ENCODE measurements around the gene CCNC.
"Not testable (repeated sequence)": the region's sequence is repeated elsewhere in the genome, so short reads cannot be mapped to it uniquely, and the experiment has no call there.

CCNC gene

GRCh38 chr6:99602520-99603420 is 34.3 kb upstream of the CCNC start:
- DNase-seq (ENCODE audit: low spot score), result no peak

DNA sequence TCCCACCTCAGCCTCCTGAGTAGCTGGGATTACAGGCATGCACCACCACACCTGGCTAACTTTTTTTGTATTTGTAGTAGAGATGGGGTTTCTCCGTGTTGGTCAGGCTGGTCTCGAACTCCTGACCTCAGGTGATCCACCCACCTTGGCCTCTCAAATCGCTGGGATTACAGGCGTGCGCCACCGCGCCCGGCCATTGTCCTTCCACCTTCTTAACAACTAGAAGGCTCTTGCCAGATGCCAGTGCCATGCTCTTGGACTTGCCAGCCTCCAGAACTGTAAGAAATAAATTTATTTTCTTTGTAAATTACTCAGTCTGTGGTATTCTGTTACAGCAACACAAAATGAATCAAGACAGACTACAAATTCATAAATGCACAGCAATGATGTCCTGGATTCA is 26.2 kb upstream of the CCNC start:
- not testable (repeated sequence) for DNase-seq (ENCODE audit: low spot score)

- DNase-seq (ENCODE audit: low spot score), result no peak
Measured at GRCh38 chr6:99592900-99593299, 24.4 kb upstream of the CCNC start.

- no peak for DNase-seq (ENCODE audit: low spot score)
Measured at GRCh38 chr6:99591673-99592364, 23.4 kb upstream of the CCNC start.

DNA sequence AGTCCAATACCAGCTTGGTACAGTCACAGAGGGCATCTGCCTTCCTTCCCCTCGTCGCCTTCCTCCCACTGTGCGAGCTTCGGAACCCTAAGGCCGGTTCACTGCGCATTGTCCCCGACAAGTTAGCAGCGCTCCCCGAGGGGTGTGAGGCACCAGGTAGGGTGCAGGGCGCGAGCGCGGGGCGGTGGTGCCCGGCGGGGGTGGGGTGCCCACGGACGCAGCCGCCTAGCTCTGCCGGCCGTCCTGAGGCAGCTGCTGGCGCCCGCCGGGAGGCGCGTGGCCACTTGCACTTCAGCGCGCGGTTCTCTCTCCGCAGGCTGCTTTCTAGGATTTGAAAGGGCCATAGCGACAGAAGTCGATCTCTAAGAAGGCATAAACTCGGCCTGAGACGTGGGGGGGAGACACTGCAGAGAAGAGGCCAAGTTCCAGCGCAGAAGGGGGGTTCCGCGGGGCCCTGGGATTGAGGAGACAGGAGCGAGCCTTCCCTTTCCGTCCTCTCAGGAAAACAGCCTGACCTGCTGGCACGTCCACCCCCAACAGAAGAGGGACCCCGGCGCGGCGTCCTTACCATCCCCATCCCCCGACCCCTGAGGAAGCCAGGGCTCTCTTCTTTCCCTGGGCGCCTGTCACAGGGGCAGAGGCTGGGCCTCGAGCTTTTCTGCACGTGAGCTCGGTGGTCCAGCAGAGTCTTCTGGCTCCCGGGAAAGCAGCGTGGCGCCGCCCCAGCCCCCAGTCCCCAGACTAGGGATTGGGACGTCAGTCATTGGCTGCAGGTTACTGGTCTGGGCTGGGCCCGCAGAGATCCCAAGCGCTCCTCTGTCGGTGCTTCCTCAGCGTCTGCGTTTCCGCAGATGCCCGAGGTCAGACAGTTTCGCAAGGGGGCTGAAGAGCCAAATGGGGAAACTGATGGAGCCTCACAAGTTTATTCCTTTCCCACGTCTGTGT is 22.5 kb upstream of the CCNC start:
- no peak for DNase-seq (ENCODE audit: low spot score)

- no peak for DNase-seq (ENCODE audit: low spot score)
Measured at GRCh38 chr6:99589907-99590493, 21.5 kb upstream of the CCNC start.

- no peak for DNase-seq (ENCODE audit: low spot score)
Measured at GRCh38 chr6:99589290-99589672, 20.8 kb upstream of the CCNC start.

- peak; percentile 52 for DNase-seq (ENCODE audit: low spot score)
Measured at GRCh38 chr6:99588618-99589289, 20.3 kb upstream of the CCNC start.

GRCh38 chr6:99587792-99588191 is 19.3 kb upstream of the CCNC start:
- DNase-seq (ENCODE audit: low spot score), result no peak

- no peak for DNase-seq (ENCODE audit: low spot score)
Measured at GRCh38 chr6:99579781-99580180, 11.3 kb upstream of the CCNC start.

- DNase-seq (ENCODE audit: low spot score), result no peak
Measured at GRCh38 chr6:99575544-99576227, 7.2 kb upstream of the CCNC start.

DNA sequence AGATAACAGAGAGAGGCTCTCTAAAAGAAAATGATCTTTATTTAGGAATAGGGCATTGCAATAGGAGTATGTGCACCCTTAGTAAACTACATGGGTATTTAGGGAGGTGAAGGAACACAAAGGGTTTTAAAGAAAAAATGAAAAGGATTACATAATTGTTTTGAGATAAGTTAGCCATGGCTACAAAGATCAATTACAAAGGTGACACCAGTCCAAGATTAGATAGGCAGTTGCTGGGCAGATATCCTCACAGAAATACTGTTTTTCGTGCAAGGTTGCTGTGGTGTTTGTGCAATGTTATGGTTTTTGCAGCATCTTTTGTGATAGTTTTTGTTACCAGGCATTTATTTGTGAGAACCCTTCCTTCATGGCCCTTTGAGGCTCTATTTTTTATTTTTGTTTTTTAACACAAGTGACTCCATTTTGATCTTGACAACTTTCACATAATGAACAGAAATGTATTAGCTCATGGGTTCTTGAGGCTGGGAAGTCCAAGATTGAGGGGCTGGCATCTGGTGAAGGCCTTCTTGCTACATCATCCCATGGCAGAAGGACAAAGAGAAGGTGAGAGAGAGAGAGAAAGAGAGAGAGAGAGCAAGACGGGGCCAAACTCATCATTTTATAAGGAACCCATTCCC is 5.6 kb upstream of the CCNC start:
- DNase-seq (ENCODE audit: low spot score), result no peak

- DNase-seq (ENCODE audit: low spot score), result no peak
Measured at GRCh38 chr6:99563056-99563723, 5.3 kb downstream of the CCNC start.

GRCh38 chr6:99560668-99561067 is 7.8 kb downstream of the CCNC start:
- DNase-seq (ENCODE audit: low spot score), result no peak

DNA sequence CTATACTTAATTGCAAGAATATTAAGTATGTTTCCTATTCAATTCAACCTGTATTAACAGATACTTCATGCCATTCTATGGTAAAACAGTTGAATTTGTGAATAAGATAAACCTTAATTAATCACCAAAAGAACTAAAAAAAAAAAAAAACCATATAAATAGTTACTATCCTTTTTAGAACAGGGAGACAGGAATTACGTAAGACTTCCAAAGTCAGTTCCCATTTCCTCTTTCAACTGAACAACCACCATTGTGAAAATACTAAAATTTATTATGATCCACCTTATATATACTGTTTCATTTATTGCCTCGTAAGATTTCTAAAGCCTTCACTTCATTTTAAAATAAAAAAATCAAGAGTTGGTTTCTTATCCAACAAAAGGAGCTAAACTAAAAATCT is 9.4 kb downstream of the CCNC start:
- DNase-seq (ENCODE audit: low spot score), result no peak

DNA sequence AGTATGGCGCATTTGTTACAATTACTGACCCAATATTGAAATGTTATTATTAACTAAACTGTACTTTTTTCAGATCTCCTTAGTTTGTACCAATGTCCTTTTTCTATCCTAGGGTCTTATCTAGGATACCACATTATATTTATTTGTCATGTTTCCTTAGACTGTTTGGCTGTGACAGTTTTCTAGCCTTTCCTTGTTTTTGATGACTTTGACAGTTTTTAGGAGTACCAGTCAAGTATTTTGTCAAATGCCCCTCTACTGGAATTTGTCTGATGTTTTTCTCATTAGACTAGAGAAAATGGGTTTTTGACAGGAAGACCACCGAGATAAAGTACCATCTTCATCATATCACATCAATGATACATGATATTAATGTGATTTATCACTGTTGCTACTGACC is 14.6 kb downstream of the CCNC start:
- DNase-seq (ENCODE audit: low spot score), result no peak

- no peak for DNase-seq (ENCODE audit: low spot score)
Measured at GRCh38 chr6:99550046-99550748, 18.3 kb downstream of the CCNC start.

DNA sequence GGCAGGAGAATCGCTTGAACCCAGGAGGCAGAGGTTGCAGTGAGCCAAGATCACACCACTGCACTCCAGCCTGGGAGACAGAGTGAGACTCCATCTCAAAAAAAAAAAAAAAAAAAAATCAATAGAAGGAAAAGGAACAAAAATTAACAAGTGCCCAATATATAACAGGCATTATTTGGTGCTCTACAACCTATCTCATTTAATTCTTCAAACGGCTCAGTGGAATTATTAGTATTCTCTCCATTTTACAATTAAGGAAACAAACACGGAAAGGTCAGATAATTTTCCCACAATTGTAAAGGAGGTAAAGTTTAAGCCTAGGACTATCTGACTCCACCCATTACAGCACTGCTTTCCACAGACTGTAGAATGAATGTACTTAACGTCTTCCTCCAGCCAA is 19.8 kb downstream of the CCNC start:
- no peak for DNase-seq (ENCODE audit: low spot score)

- DNase-seq (ENCODE audit: low spot score), result no peak
Measured at GRCh38 chr6:99547526-99547925, 20.9 kb downstream of the CCNC start.
